HG03520 (cell line): ENCODE measurements around the gene THEMIS.
"Not testable (repeated sequence)": the region's sequence is repeated elsewhere in the genome, so short reads cannot be mapped to it uniquely, and the experiment has no call there.

Experiments used
- ATAC-seq: cut with Tn5 transposase; IDR thresholded peaks from one replicate; pipeline ENCODE4 v1.9.1; 2021; ENCODE audit warnings: mild to moderate bottlenecking, moderate library complexity; ENCODE audit not compliant: unreplicated experiment

Gene THEMIS

GRCh38 chr6:127738423-127738822 is 162.4 kb downstream of the THEMIS start:
- ATAC-seq, result no peak

- no peak for ATAC-seq
These were observed 163.1 kb downstream of the THEMIS start for GRCh38 chr6:127737768-127738167.

GRCh38 chr6:127737009-127737486 is 163.8 kb downstream of the THEMIS start:
- peak; percentile 86 for ATAC-seq

- no peak for ATAC-seq
These were observed 167.9 kb downstream of the THEMIS start for GRCh38 chr6:127732927-127733326.

- no peak for ATAC-seq
These were observed 173.5 kb downstream of the THEMIS start for GRCh38 chr6:127727260-127727953.

- no peak for ATAC-seq
These were observed 175.0 kb downstream of the THEMIS start for GRCh38 chr6:127725821-127726220.

- no peak for ATAC-seq
These were observed 182.2 kb downstream of the THEMIS start for GRCh38 chr6:127718694-127719093.

GRCh38 chr6:127717384-127717783 is 183.5 kb downstream of the THEMIS start:
- ATAC-seq, result no peak

GRCh38 chr6:127716465-127716864 is 184.4 kb downstream of the THEMIS start:
- ATAC-seq, result no peak

GRCh38 chr6:127710668-127711067 is 190.2 kb downstream of the THEMIS start:
- ATAC-seq, result no peak

GRCh38 chr6:127706216-127706615 is 194.6 kb downstream of the THEMIS start:
- ATAC-seq, result no peak

- ATAC-seq, result no peak
These were observed 205.8 kb downstream of the THEMIS start for GRCh38 chr6:127695108-127695507.

- ATAC-seq, result no peak
These were observed 209.7 kb downstream of the THEMIS start for GRCh38 chr6:127691146-127691545.

GRCh38 chr6:127690588-127690987 is 210.3 kb downstream of the THEMIS start:
- no peak for ATAC-seq

- no peak for ATAC-seq
These were observed 210.8 kb downstream of the THEMIS start for GRCh38 chr6:127690092-127690491.

- ATAC-seq, result not testable (repeated sequence)
These were observed 213.4 kb downstream of the THEMIS start for GRCh38 chr6:127687490-127687889.

- no peak for ATAC-seq
These were observed 214.8 kb downstream of the THEMIS start for GRCh38 chr6:127686084-127686483.

- ATAC-seq, result no peak
These were observed 216.4 kb downstream of the THEMIS start for GRCh38 chr6:127684501-127684900.
